Endothelial cell of umbilical vein (primary cell): ENCODE data around the gene MAML1. TPM values are rescaled to one million over a fixed set of nuclear protein-coding genes. Genes with fewer than 3 reads are reported as not detected.

Experiments
- BruUV-seq: library from RNA; stranded (reverse); fragments of 400-500 nt; replicated peaks from 2 replicates; lab custom pipeline; 2021; lab: Mats Ljungman, UMichigan
- CTCF ChIA-PET: fragments of 300-600, 350-600 bp; sonication (Branson Sonifier 250); formaldehyde crosslinking; loops from one replicate; lab custom pipeline; 2021; ENCODE audit warnings: antibody characterized with exemption, inconsistent platforms; lab: Charles Lee
- POLR2A ChIA-PET: fragments of 300-600, 350-600 bp; sonication (Branson Sonifier 250); formaldehyde crosslinking; loops from one replicate; lab custom pipeline; 2021; ENCODE audit warnings: antibody characterized with exemption, inconsistent platforms; lab: Charles Lee
- DNase-seq: peaks from one replicate; pipeline ENCODE4 v3.0.0-alpha.2; 2011; ENCODE audit warnings: low read depth, low spot score
- FAIRE-seq: peaks from 2 replicates; lab custom pipeline; 2011; peaks lifted over from hg19 to GRCh38; lab: Jason Lieb, UNC
- H2AFZ ChIP-seq: 2 replicates; pipeline ENCODE4 v1.6.0; 2012; ENCODE audit warnings: low read depth, low read length, control low read depth, inconsistent platforms
- H3K27ac ChIP-seq: 2 replicates; pipeline ENCODE4 v1.5.1; 2011; ENCODE audit warnings: low read depth, mild to moderate bottlenecking, control low read depth, low read length, moderate library complexity; ENCODE audit not compliant: insufficient read depth
- H3K27me3 ChIP-seq, 2 experiments: 2 replicates each; pipeline versions ENCODE4 v1.6.0 to v1.6.1; 2011; ENCODE audit warnings: low read length in 2 of 2, mixed read lengths in 1 of 2; ENCODE audit not compliant: control insufficient read depth in 2 of 2, insufficient read depth in 2 of 2
- H3K36me3 ChIP-seq, 2 experiments: 2 replicates in 1 of 2; 3 replicates in 1 of 2; pipeline ENCODE4 v1.5.1; 2011; ENCODE audit warnings: low read length in 2 of 2, mild to moderate bottlenecking in 1 of 2, moderate library complexity in 1 of 2; ENCODE audit not compliant: control insufficient read depth in 2 of 2, insufficient read depth in 2 of 2; ENCODE audit errors: extremely low read depth in 1 of 2
- H3K4me1 ChIP-seq: 3 replicates; pipeline ENCODE4 v1.5.1; 2011; ENCODE audit warnings: mild to moderate bottlenecking, low read length; ENCODE audit not compliant: control insufficient read depth, insufficient read depth; ENCODE audit errors: extremely low read depth
- H3K4me2 ChIP-seq: 2 replicates; pipeline ENCODE4 v1.6.1; 2011; ENCODE audit warnings: low read length, control low read depth, mixed read lengths; ENCODE audit not compliant: insufficient read depth
- H3K4me3 ChIP-seq, 3 experiments: fragments of 200-600 bp in 1 of 3; sonication (generic), shearing (Covaris generic) in 1 of 3; replicated peaks in 1 of 3; 2 replicates each; pipeline ENCODE4 v1.5.1; 2011 to 2016; ENCODE audit warnings: control low read depth in 3 of 3, low read length in 3 of 3, mild to moderate bottlenecking in 2 of 3, inconsistent platforms in 1 of 3, low read depth in 1 of 3, moderate library complexity in 1 of 3; ENCODE audit not compliant: insufficient read depth in 1 of 3
- H3K79me2 ChIP-seq: 2 replicates; pipeline ENCODE4 v1.6.0; 2012; ENCODE audit warnings: low read length, inconsistent platforms; ENCODE audit not compliant: control insufficient read depth, insufficient read depth
- H3K9ac ChIP-seq: replicated peaks from 2 replicates; pipeline ENCODE3; 2011; ENCODE audit warnings: low read length, control low read depth; ENCODE audit not compliant: insufficient read depth; ENCODE audit errors: extremely low read depth
- H3K9me1 ChIP-seq: replicated peaks from 3 replicates; pipeline ENCODE4 v1.6.0; 2011; ENCODE audit warnings: mild to moderate bottlenecking, low read length; ENCODE audit not compliant: control insufficient read depth, insufficient read depth; ENCODE audit errors: extremely low read depth
- H3K9me3 ChIP-seq: replicated peaks from 2 replicates; pipeline ENCODE4 v1.5.1; 2012; ENCODE audit warnings: low read length, inconsistent platforms; ENCODE audit not compliant: control insufficient read depth, insufficient read depth
- H4K20me1 ChIP-seq: replicated peaks from 2 replicates; pipeline ENCODE3; 2011; ENCODE audit warnings: mild to moderate bottlenecking, low read length; ENCODE audit not compliant: control insufficient read depth, insufficient read depth; ENCODE audit errors: extremely low read depth
- EZH2 ChIP-seq: IDR thresholded peaks from 2 replicates; pipeline ENCODE4 v1.6.1; 2012; ENCODE audit warnings: borderline replicate concordance, low read depth, mild to moderate bottlenecking, moderate library complexity, low read length, inconsistent platforms; ENCODE audit not compliant: severe bottlenecking
- GATA2 ChIP-seq: IDR thresholded peaks from 2 replicates; pipeline ENCODE4 v1.7.0; 2011; ENCODE audit warnings: low read depth, mild to moderate bottlenecking, moderate library complexity, mixed read lengths, low read length; ENCODE audit not compliant: insufficient read length, insufficient read depth
- JUN ChIP-seq: IDR thresholded peaks from 2 replicates; pipeline ENCODE4 v1.6.1; 2011; ENCODE audit warnings: borderline replicate concordance, low read depth; ENCODE audit not compliant: insufficient read length, insufficient read depth
- MYC ChIP-seq: IDR thresholded peaks from one replicate; pipeline ENCODE4 v1.6.1; 2011; ENCODE audit warnings: mild to moderate bottlenecking, low read depth, low read length
- POLR2A ChIP-seq: IDR thresholded peaks from 2 replicates; pipeline ENCODE4 v1.6.1; 2012; ENCODE audit warnings: low read depth, mild to moderate bottlenecking, control low read depth, low read length
- POLR2AphosphoS5 ChIP-seq: IDR thresholded peaks from 2 replicates; pipeline ENCODE4 v1.6.1; 2012; ENCODE audit warnings: low read depth, mild to moderate bottlenecking, control low read depth, low read length, moderate library complexity; ENCODE audit not compliant: insufficient read depth
- dilution Hi-C: fragments of 300-500 bp; cut with MboI; formaldehyde crosslinking; loops from one replicate; pipeline ENCODE4 v1.15.0; 2019; ENCODE audit warnings: low sequenced_read_pairs; ENCODE audit not compliant: extremely low pct_ligation_motif_present
- intact Hi-C: fragments of 100-400 bp; cut with micrococcal nuclease; formaldehyde crosslinking; loops from one replicate; pipeline ENCODE4 v1.10.0; 2022
- polyA plus RNA-seq, 4 experiments: library from polyadenylated mRNA; depleted of rRNA in 3 of 4; stranded (reverse) in 3 of 4; unstranded in 1 of 4; fragments of >200 nt; gene quantifications; 2 replicates each; pipeline versions ENCODE4 v1.2.1 to v1.2.3, GENCODE V29; 2011 to 2012; ENCODE audit warnings: missing spikeins in 1 of 4
- total RNA-seq: library from RNA; stranded (reverse); gene quantifications from 2 replicates; pipeline ENCODE4 v1.2.3, GENCODE V29; 2021
- TF ChIP-seq, protein P1 (sequence below), 2 donors: IDR thresholded peaks; 1 replicate in 1 of 2; 2 replicates in 1 of 2; pipeline ENCODE4 v1.5.1; 2011; ENCODE audit warnings: low read length in 2 of 2, mild to moderate bottlenecking in 2 of 2, moderate library complexity in 2 of 2, control low read depth in 1 of 2, inconsistent platforms in 1 of 2, low read depth in 1 of 2; ENCODE audit not compliant: insufficient read depth in 1 of 2; ENCODE audit errors: extremely low read depth in 1 of 2
- TF ChIP-seq, protein P2 (sequence below): IDR thresholded peaks from 2 replicates; pipeline ENCODE4 v1.6.1; 2011; ENCODE audit not compliant: insufficient read depth, insufficient read length

Gene MAML1
- total and polyA plus RNA-seq, 2 donors (not counting 3 experiments of a cell fraction or from before 2014, with no cell fraction given) = 12.4 to 29.0 TPM

DNA sequence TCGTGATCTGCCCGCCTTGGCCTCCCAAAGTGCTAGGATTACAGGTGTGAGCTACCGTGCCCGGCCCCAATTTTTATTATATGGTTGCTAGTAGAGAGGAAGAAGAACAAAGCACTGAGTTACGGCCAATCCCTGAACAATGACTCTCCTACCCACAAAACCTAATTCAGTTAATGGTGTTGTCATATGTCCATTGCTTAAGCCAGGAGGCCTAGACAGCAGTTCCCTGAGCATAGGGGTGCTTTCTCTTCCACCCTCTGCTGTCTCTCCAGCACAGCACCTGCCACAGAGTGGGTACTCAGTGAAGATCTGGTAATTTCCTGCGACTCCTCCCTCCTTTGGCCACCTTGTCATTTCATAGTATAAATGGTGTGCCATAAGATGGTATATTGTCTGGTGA is 39.7 kb downstream of the MAML1 start:
- TF ChIP-seq JUN = no peak
- TF ChIP-seq, protein P1, sequence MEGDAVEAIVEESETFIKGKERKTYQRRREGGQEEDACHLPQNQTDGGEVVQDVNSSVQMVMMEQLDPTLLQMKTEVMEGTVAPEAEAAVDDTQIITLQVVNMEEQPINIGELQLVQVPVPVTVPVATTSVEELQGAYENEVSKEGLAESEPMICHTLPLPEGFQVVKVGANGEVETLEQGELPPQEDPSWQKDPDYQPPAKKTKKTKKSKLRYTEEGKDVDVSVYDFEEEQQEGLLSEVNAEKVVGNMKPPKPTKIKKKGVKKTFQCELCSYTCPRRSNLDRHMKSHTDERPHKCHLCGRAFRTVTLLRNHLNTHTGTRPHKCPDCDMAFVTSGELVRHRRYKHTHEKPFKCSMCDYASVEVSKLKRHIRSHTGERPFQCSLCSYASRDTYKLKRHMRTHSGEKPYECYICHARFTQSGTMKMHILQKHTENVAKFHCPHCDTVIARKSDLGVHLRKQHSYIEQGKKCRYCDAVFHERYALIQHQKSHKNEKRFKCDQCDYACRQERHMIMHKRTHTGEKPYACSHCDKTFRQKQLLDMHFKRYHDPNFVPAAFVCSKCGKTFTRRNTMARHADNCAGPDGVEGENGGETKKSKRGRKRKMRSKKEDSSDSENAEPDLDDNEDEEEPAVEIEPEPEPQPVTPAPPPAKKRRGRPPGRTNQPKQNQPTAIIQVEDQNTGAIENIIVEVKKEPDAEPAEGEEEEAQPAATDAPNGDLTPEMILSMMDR (IDR thresholded peaks at IDR 0.05; ENCODE audit: extremely low read depth in 1 of 2, insufficient read depth in 1 of 2, low read depth in 1 of 2, low read length in 2 of 2) = no peak
- peaks cover 7% of the 10 kb centered on the region for H3K4me1 ChIP-seq
- H3K9ac ChIP-seq = no peak overlapping the region
- H3K9me1 ChIP-seq = no peaks in the 10 kb centered on the region
- no peak overlapping the region for H3K4me3 ChIP-seq
- no peak overlapping the region for H3K4me2 ChIP-seq
- intact Hi-C loops (no loop called here), dilution Hi-C loops (no loop called here)
- no peaks in the 10 kb centered on the region for H3K27me3 ChIP-seq
- H3K79me2 ChIP-seq = peaks cover 16% of the 10 kb centered on the region
- no peak overlapping the region for H3K27ac ChIP-seq
- BruUV-seq = no TSS peak
- FAIRE-seq = no peak
- no peak for DNase-seq
- POLR2A ChIA-PET = no interaction called here
- H2AFZ ChIP-seq = no peak overlapping the region
- CTCF ChIA-PET = interaction anchor here (2.1 kb wide), 1 partner anchor 9 kb away, joined by 10 read pairs; no protein-coding TSS in a partner anchor
- H3K9me3 ChIP-seq = no peaks in the 10 kb centered on the region
- peaks cover 8 to 27% of the 10 kb centered on the region in 2 experiments for H3K36me3 ChIP-seq
- H4K20me1 ChIP-seq = no peaks in the 10 kb centered on the region

DNA sequence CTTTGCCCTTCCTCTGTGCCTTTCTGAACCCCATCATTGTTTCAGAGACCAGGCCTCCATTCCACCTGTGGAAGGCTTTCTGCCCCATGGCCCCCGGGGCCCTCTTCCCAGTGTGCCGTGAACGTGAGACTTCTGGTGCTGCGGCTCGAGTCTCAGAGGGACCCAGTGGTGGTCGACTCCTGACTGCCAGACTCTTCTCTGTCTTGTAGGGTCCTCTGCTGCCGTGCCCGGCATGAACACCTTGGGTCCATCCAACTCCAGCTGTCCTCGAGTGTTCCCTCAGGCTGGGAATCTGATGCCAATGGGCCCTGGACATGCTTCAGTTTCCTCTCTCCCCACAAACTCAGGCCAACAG is 41.0 kb downstream of the MAML1 start:
- POLR2A ChIA-PET = no interaction called here
- FAIRE-seq (no peak), DNase-seq (no peak)
- no peak overlapping the region for H3K27ac ChIP-seq
- no peaks in the 10 kb centered on the region for H3K9me3 ChIP-seq
- H2AFZ ChIP-seq = no peak overlapping the region
- no peaks in the 10 kb centered on the region for H3K9me1 ChIP-seq
- intact Hi-C loops = no loop called here
- peaks cover 8 to 27% of the 10 kb centered on the region in 2 experiments for H3K36me3 ChIP-seq
- H3K9ac ChIP-seq = no peak overlapping the region
- H3K79me2 ChIP-seq = peaks cover 5% of the 10 kb centered on the region
- CTCF ChIA-PET = no interaction called here
- no peaks in the 10 kb centered on the region for H4K20me1 ChIP-seq
- no peak overlapping the region for H3K4me3 ChIP-seq
- no TSS peak for BruUV-seq
- no peak for TF ChIP-seq POLR2A
- TF ChIP-seq POLR2AphosphoS5 = no peak
- TF ChIP-seq MYC = no peak
- no peak for TF ChIP-seq EZH2
- no peak for TF ChIP-seq GATA2
- TF ChIP-seq, protein P1 (IDR thresholded peaks at IDR 0.05; ENCODE audit: extremely low read depth in 1 of 2, insufficient read depth in 1 of 2, low read depth in 1 of 2, low read length in 2 of 2) = no peak
- TF ChIP-seq, protein P2, sequence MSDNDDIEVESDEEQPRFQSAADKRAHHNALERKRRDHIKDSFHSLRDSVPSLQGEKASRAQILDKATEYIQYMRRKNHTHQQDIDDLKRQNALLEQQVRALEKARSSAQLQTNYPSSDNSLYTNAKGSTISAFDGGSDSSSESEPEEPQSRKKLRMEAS = no peak
- H3K4me2 ChIP-seq = no peak overlapping the region
- dilution Hi-C loops = no loop called here
- H3K4me1 ChIP-seq = peaks cover 14% of the 10 kb centered on the region
- H3K27me3 ChIP-seq = no peaks in the 10 kb centered on the region
